IPS DF 4.7 (cell line): Measurements from ENCODE around the gene DLGAP4.

ENCODE experiments used
- DNase-seq: peaks from one replicate; pipeline ENCODE4 v3.0.0-alpha.2; 2013; ENCODE audit warnings: low spot score; ENCODE audit errors: extremely low read depth

The DLGAP4 gene

DNA sequence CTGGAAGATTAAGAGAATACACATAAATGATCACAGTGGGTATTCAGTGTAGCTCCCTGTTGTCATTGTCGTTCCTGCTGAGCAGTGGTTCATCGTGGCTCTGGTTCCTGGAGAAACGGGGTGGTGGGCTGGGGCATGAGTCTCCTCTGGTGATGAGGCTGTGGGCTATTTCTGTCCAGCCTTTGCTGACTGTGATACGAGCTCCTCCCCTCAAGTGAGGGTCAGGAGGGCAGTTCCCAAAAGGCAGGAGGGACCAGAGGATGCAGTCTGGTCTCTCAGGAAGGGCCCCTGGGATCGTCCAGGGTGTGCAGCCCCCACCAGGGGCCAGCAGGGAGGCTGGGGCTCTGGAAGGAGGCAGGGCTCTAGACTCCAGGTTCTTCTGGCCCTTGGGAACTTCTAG lies 31.1 kb upstream of the DLGAP4 start:
- DNase-seq: no peak

DNA sequence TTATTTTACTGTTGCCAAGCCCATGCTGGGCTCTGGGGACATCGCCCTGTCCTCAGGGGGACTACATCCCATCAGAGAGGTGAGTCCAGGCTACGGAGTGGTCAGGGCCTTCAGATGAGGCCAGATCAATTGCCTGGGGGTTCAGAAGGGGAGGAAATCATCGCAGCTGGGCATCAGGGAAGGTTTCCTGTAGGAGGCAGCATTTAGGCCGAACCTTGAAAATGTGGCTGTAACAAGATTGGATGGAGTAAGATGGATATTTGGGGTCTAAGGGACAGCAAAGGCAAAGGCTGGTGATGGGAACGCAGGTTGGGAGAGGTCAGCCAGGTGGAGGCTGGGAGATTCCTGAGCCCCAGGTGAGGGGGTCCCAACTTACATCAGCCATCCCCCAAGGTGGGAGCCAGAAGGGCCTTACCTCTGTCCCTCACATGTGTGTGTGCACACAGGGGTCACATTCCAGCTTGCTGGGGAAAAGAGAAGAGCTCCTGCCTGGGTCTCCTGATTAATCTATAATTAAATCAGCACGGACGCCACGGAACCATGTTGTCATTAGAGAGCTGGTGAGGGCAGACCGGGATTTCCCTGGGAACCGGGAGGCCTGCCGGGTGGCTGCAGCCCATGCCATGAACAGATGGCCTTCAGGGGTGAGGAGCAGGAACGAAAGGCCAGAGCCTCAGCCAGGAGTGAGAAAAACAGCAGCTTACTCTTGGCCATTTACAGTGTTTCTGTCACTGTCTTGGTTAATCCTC lies 30.5 kb upstream of the DLGAP4 start:
- DNase-seq: no peak

DNA sequence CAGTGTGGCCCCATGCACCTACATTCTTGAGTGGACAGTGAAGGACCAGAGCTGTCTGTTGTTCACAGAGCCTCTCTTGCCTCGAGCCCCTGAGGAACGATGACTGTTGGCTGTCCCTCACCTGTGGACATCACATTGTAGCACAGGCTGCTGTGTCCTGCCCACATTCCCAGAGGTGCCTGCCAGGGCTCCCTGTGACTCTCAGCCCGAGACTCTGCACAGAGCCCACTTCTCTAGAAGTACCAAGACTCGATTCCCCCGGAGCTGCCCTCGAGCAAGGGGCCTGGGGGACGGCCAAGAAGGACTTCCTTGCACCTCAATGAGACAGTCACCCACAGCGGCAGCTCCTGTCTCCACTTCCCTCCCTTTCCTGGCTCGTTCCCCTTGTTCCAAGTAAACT lies 28.6 kb upstream of the DLGAP4 start:
- no peak for DNase-seq

DNA sequence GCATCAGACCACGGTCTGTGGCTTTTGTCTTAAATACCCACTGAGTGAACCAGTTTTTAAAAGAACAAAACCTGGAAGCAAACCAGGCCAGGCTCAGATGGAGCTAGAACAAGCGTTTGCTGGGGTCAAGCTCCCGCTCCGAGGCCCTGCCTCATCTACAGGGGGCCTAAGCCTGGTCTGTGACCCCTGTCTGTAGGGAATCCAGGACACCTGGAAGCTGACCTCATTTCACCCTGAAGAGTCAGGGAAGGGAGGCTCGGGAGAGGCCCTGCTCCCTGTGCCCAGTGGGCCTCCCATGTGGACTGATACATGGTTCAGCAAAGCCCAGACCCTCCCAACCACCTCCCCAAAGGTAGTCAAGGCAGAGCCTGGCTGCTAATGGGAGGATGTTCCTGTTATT lies 26.8 kb upstream of the DLGAP4 start:
- DNase-seq: no peak

DNA sequence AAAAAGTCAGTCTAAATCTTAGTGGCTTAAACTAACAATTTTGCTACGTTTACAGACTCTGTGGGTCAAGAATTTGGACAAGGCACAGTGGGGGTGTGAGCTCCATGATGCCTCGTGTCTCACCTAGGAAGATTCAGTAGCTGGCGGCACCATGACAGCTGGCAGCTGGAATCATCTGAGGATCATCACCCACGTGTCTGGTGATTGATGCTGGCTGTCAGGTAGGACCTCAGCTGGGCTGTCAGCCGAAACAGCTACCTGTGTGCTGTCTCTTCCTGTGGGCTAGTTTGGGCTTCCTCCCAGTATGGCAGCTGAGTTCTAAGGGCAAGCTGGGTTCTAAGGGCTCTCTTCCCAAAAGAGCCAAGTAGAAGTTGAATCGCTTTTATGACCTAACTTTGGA lies 26.4 kb upstream of the DLGAP4 start:
- no peak for DNase-seq

DNA sequence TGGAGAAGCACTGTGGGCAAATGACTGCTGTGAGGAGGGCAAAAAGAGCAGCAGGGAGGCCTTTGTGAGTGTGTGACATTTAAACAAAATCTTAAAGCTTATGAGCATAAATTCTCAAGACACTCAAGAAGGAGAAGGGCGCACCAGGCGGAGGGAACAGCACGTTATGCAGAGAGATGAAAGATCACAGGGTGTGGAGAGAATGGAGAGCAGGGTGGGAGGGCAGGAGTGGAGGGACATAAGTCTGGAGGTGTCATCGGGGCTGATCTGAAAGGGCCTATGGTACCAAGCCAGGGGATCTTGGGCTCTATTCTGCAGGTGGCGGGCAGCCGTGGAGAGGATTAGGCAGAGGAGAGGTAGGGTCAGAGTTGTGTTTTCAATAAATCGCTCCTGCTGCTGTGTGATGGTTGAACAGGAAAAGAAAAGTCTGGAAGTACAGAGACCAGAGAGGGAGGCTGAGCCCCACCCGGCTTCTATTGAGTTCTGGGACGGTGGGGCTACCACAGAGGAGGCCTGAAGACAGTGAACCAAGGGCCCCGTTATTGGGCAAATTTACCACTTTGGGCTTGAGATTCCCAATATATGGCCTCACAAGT lies 24.3 kb upstream of the DLGAP4 start:
- DNase-seq: no peak

DNA sequence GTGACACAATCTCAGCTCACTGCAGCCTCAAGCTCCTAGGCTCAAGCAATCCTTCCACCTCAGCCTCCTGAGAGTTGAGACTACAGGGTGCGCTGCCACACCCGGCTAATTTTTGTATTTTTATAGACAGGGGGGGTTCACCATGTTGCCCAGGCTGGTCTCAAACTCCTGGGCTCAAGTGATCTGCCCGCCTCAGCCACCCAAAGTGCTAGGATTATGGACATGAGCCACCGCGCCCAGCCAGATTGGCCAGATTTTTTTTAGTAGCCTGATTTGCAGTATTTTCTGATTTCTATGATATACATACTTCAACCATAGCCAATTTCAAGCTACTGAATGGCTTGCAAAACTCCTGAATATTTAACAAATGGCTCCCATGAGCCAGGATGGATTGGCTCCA lies 21.4 kb upstream of the DLGAP4 start:
- no peak for DNase-seq

DNA sequence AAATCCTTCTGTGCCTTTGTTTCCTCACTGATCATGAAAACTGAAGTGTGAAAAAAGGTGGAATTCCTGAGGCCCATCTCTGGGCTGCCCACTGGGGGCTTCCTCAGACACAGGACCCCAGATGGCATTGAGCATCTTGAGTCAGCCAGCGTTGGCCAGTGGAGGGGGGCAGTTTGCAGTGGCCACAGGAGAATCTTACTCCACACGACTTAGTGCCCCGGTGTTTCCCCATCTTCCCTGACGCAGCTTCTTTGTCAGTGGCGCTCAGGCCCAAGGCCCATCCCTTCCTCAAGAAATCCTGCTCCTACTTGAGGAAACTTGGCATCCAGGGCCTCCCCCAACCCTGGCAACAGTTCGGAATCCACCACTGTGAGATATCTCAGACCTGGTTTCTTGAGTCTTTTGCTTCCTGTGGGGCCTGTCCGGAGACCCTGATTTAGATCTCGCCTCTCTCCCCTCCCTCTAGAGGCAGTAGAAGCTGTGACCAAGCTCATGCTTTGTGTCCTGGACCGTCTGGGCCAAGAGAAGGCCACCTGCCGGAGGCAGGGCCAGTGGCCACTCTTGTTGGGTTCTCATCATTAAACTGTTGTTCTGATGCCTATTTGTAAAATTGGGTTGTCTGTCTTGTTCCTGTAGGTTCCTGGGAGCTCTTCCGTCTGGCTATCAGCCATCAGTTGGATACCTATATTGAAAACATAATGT lies 20.2 kb upstream of the DLGAP4 start:
- no peak for DNase-seq

DNA sequence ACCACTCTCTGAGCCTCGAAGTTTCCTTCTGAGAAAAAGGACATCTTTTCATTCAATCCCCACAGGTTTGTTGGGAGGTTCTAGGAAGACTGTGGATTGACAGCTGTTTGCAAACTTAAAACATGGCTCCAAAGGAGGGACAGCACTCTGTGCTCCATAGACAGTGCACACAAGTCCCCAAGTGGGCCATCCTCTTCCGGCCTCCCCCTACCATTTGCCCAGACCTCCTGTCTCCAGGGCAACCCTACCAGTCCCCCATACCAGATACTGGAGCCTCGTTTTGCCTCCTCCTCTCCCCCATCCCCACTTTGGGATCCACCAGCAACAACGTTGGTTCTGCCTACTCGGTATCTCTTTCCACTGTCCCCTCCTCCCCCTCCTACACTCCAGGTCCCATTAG lies 8.5 kb upstream of the DLGAP4 start:
- no peak for DNase-seq

DNA sequence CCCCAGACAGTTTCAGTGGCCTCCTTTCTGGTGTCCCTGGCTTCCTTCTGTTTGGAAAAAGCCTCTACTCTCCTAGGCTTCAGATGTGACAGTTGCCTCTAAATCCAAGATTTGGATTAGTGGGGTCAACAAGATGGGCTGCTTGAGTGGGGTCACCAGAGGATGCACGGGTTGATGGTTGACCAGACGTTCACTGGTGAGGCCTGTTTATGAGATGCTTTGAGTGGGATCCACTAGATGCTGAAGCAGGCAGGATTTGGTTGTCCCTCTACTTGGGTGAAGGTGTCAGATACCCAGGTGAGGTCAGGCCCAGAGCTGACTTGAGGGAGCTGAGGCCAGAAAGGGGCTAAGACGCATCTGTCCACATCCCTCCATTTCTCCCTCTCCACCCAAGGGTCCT lies 8.1 kb upstream of the DLGAP4 start:
- no peak for DNase-seq

DNA sequence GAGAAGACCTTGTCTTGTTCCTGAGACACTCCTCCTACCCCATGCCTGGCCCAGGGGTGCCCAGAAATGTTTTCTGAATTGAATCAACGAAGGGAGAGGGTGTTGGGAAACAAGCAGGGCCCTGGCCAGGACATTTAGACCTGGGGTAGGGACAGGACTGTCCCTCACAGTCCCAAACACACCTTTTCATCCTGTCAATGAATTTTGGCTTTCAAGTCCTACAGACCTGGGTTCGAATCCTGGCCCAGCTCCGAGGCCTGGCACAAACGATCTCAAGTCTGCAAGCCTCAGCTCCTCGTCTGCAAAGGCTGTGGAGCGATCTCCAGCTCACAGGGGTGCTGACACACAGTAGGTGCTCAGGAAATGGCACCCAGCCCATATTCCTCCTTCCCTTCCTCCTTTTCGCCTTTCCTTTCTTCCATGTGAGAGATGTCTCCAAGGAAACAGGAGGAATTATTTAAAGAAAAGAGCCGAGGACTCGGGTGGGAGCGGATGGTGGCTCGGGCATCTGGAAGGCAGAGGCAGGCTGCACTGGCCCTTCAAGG lies 7.3 kb upstream of the DLGAP4 start:
- no peak for DNase-seq

DNA sequence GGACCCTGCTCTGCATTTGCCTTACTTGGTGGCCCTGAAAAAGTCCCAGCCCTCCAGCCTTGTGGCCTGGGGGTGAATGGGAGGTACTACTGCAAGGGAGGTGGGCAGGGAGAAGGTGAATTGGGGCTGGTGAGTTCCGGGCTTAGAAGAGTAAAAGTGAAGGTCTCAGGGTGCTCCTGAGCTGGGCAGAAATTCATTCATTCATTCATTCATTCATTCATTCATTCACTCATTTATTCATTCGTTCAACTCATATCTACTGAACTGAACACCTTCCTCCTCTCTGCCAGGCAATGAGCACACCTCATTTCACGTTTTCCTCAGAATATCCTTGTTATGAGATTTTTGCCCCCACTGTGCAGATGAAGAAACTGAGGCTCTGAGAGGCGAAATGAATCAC lies 6.7 kb upstream of the DLGAP4 start:
- DNase-seq: no peak

DNA sequence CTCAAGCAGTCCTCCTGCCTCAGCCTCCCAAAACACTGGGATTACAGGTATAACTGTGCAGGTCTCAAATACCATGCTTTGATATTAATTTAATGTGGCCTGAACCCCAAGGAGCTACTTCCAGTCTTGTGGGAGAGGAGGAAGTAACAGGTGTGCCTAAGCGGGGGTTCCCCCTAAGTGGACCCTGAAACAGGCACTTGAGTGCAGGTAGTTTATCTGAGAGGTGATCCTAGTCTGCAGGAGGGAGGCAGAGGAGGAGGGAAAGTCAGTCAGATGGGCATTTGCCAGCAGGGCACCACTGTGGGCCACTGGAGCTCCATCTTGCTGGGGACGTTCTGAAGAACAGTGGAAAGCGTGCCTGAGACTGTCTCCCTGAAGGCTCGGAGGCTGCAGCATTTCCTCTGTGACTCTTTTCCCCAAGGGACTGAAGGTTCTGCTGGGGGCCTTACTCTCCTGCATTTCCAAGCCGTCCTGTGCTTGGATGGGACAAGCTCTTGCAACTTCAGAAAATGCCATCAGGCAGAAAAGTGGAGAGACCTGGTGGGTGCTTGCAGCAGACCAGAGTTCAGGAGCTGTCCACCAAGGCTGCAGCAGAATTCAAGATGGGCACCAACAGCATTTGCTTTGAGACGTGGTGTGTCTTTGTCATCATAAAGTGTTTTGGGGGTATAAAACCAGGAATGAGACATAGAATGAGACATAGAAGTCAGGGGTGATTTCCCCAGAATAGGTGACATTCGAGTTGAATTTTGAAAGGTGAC lies 4.6 kb upstream of the DLGAP4 start:
- no peak for DNase-seq

DNA sequence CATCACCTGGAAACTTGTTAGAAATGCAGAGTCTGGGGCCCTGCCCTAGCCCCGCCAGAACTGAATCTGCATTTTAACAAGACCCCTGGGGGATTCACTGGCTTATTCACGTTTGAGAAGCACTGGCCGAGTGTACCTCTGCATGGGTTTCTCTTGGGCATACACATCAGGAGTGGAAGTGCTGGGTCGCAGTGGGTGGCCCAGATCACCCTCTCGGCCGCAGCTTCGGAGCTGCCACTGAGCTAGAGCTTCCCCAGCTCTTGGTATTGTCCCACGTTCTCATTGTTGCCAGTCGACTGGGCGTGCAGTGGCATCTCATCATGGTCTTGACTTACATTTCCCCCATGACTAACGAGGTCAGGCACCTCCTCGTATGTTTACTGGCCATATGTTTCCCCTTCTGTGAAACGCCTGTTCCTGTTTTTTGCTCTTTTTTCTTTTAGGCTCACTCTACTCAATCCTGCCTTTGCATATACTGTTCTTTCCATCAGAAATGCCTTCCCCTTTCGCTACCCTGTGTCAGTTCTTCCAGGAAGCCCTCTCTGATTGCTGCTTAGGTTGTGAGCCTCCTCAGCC lies 3.0 kb upstream of the DLGAP4 start:
- no peak for DNase-seq

DNA sequence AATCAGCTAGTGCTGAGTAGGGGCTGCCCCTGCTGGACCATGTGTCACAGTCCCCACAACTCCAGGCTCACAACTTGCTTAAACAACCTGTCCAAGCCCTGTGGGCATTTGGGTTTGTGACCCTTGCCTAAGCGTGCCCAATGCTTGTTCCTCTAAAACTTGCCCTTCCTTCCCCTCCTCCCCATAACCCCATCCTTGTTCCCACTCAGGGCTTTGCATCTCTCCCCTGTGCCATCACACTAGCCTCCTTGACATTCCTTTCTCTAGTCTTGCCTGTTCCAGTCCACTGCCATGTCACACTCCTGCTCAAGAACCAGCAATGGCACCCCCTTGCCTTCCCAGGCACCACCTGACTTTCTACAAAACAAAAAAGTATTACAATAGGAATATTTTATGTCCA lies 2.3 kb upstream of the DLGAP4 start:
- DNase-seq: no peak

DNA sequence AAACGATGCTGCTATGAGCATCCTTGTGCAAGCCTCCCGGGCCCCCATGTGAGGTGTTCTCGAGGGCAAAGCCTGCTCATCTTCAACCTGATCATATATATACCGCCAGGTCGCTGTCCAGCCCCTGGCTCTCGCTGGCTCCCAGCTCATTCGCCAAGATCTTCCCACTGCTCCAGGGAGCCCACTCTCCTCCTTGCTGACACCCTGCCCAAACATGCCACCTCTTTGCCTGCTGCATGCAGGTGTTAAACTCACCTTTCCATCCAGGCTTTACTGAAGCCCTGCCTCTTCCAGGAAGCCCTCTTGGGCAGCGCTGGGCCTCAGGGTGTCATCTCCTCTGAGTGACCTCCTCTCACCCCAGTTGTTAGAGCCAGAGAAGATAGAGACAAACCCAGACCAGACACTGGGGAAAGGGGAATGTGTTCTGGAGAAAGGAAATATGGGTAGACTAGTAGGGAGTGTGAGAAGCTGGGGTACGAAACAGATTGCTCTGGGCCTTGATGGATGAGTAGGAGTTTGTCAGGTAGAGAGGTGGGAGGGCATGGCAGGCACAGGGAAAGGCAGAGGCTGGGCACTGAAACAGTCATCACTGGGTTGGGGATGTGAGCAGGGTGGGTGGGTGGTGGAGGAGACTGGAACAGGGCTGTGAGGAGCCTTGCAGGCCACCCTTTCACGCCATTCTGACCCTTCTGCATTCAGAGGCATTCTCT lies 1.2 kb upstream of the DLGAP4 start:
- DNase-seq: no peak

DNA sequence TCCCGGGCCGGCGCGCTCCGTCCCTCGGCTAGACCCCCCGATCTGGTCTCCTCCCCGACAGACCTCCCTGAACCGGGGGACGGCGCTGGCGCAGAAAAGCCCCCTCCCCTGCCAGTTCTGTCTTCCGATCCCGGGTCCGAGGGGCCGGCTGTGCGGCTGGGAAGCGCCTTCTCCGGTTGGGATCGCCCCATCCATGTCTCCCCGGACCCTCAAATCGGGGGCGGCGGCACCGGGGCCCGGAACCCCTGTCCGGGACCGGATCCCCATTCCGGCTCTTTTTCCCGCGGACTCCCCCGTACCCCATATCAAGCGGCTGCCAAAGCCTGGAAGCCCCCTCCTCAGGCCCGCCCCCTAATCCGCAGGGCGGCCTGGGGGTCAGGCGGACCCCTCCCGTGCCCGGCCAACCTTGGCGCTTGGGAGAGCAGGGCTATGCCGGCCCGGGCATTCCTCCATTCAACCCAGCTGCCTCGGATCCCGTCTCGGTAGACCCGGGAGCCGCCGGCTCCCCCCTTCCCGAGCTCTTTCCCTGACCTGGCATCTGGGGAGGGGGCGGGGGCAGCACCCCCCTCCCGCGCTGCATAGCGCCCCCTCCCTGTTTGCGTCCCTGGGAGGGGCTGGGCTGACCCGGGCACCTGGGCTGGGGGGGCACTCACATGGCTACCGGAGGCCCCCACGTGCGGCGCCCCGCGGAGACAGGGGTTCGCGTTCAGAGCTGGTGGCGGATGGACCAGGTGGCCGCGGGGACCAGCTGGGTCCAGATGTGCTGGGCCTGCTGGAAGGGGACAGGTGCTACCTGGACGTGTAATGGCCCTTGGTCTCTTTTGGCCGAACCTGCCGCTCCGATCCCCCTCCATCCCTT lies 643 bp downstream of the DLGAP4 start:
- no peak for DNase-seq

DNA sequence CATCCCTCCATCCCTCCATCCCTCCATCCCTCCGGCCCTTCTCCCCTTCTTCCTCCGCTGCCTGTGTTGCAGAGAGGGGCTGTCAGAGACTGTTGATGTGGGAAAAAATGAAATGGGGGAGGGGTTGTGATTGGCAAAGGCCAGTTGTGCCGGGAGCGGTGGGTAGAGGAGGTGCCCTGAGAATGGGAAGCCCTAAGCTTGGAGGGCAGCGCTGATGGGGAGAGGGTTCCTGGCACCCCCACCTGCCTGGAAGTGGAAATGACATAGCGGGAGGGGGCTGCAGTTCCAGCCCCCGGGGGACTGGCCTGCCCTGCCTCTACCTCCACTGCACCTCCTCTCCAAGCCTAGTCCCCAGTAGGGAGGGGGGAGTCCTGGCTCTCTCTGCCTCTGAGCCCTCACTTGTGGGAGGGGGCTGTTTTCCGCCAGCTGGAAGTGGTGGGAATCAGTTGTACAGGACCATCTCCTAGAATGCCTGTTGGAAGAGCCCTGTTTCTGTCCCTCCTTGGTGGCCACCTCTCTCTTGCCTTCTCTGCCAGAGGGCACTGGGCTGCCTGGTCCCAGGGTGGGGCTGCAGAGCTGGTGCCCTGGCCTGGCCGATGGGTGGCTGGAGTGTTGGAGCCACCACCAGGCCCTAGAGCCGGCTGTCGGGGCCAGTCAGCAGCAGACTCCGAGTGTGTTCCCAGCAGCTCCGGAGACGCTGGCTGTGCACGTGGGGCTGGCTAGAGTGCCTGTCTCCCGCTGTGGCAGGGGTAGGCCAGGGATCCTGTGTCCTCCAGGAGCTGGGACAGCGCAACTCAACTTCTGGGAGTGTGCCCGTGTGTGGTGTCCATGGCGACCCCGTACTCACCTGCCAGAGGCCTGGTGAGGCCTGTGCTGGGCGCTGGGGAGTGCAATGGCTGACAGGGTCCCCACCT lies 1.5 kb downstream of the DLGAP4 start:
- no peak for DNase-seq

DNA sequence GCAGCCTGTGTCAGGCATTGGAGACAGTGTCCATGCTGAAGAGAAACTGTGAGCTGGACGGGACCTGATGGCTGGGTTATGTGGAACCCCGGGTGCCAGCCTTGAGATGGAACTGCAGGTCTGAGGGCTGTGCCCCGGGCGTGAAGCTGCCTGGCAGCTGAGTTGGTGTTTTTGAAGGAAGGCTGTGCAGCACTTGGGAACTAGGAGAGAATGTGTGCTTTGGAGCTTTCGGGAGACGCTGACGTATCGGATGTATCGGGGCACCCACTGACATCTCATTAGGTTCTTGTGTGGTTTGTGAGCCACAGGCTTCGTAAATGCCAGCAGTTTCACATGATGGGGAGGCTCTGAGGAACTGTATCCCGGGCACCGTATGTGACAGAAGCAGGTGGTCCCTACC lies 2.2 kb downstream of the DLGAP4 start:
- no peak for DNase-seq
